WTC11 (cell line): ENCODE data around the gene ZNF782. TPM values are rescaled to one million over a fixed set of nuclear protein-coding genes. Genes with fewer than 3 reads are reported as not detected.

Source experiments
- ATAC-seq: fragments of 200-7000 bp; cut with Tn5 transposase; 2 replicates; pipeline ENCODE4 v1.10.0; 2021; ENCODE audit warnings: mild to moderate bottlenecking, moderate library complexity
- CTCF ChIA-PET: fragments of 300-600 bp; sonication (Branson Sonifier 250); formaldehyde crosslinking; loops from one replicate; lab custom pipeline; 2021; ENCODE audit warnings: antibody characterized with exemption; lab: Charles Lee
- POLR2A ChIA-PET: fragments of 350-600 bp; sonication (Branson Sonifier 250); formaldehyde crosslinking; loops from one replicate; lab custom pipeline; 2021; ENCODE audit warnings: antibody characterized with exemption; lab: Charles Lee
- DNase-seq: peaks from one replicate; pipeline ENCODE4 v3.0.0; 2021; ENCODE audit warnings: low spot score
- H3K27ac Mint-ChIP-seq: 2 replicates; pipeline ENCODE4 v1.8.0; 2021; ENCODE audit warnings: mixed read lengths
- H3K27me3 Mint-ChIP-seq: 2 replicates; pipeline ENCODE4 v1.8.0; 2021; ENCODE audit warnings: low read depth, mild to moderate bottlenecking, moderate library complexity, mixed read lengths
- H3K36me3 Mint-ChIP-seq: 2 replicates; pipeline ENCODE4 v1.8.0; 2021; ENCODE audit warnings: mixed read lengths
- H3K4me1 Mint-ChIP-seq: 2 replicates; pipeline ENCODE4 v1.8.0; 2022; ENCODE audit warnings: mixed read lengths
- H3K4me3 Mint-ChIP-seq: 2 replicates; pipeline ENCODE4 v1.8.0; 2021; ENCODE audit warnings: mild to moderate bottlenecking, moderate library complexity, mixed read lengths
- H3K9me3 Mint-ChIP-seq: 2 replicates; pipeline ENCODE4 v1.8.0; 2021; ENCODE audit warnings: mixed read lengths
- ATF1 ChIP-seq: sonication (generic); formaldehyde crosslinking; IDR thresholded peaks from 2 replicates; pipeline ENCODE4 v1.8.1; 2023; ENCODE audit warnings: mild to moderate bottlenecking, moderate library complexity, missing genetic modification reagents
- JAZF1 ChIP-seq: fragments of 250-450 bp; sonication (Bioruptor Pico); IDR thresholded peaks from 2 replicates; pipeline ENCODE4 v1.9.0; 2021; ENCODE audit warnings: moderate library complexity, mild to moderate bottlenecking, inconsistent platforms
- NR3C1 ChIP-seq: sonication (generic); formaldehyde crosslinking; conservative IDR thresholded peaks from 2 replicates; pipeline ENCODE4 v1.8.1; 2023; ENCODE audit warnings: low read depth, mild to moderate bottlenecking, missing genetic modification reagents
- PRDM15 ChIP-seq: sonication (generic); formaldehyde crosslinking; IDR thresholded peaks from 2 replicates; pipeline ENCODE4 v1.8.0; 2022; ENCODE audit warnings: missing genetic modification reagents
- SMAD3 ChIP-seq: sonication (generic); formaldehyde crosslinking; IDR thresholded peaks from 2 replicates; pipeline ENCODE4 v1.8.0; 2022; ENCODE audit warnings: missing genetic modification reagents, mild to moderate bottlenecking, borderline replicate concordance
- TEAD1 ChIP-seq: sonication (generic); formaldehyde crosslinking; IDR thresholded peaks from 2 replicates; pipeline ENCODE4 v1.8.0; 2022; ENCODE audit warnings: mild to moderate bottlenecking, missing genetic modification reagents
- ZNF232 ChIP-seq: sonication (generic); formaldehyde crosslinking; IDR thresholded peaks from 2 replicates; pipeline ENCODE4 v1.8.0; 2022; ENCODE audit warnings: mild to moderate bottlenecking, missing genetic modification reagents
- ZNF317 ChIP-seq: sonication (generic); formaldehyde crosslinking; IDR thresholded peaks from 2 replicates; pipeline ENCODE4 v1.8.1; 2023; ENCODE audit warnings: low read depth, mild to moderate bottlenecking, moderate library complexity, missing genetic modification reagents, borderline replicate concordance
- total RNA-seq: library from RNA; stranded (reverse); gene quantifications from 3 replicates; pipeline ENCODE4 v1.2.3, GENCODE V29; 2021

Gene ZNF782
- total RNA-seq, 1 experiment from 2014 or later, result 6.2 TPM

GRCh38 chr9:96771124-96771523, 83.2 kb downstream of the ZNF782 start (continued):
- TF ChIP-seq ATF1 (CRISPR knock-in tag), result no peak
- no peak for TF ChIP-seq PRDM15 (CRISPR knock-in tag)
- TF ChIP-seq ZNF317 (CRISPR knock-in tag), result no peak
- TF ChIP-seq NR3C1, result no peak
- TF ChIP-seq JAZF1 (CRISPR knock-in tag), result no peak

- Mint-ChIP-seq H3K27me3 (no peaks in the 10 kb centered on the region), H3K9me3 (peaks cover 63% of the 10 kb centered on the region), H3K36me3 (peaks cover 93% of the 10 kb centered on the region), H3K27ac (no peak overlapping the region), H3K4me1 (no peaks in the 10 kb centered on the region), H3K4me3 (no peak overlapping the region)
- ChIA-PET CTCF (no interaction called here), POLR2A (no interaction called here)
- ATAC-seq (no peak), DNase-seq (no peak)
- TF ChIP-seq ZNF232, result no peak
- no peak for TF ChIP-seq TEAD1
- TF ChIP-seq JAZF1 (CRISPR knock-in tag), result no peak
- TF ChIP-seq SMAD3, result no peak
These were observed 84.3 kb downstream of the ZNF782 start for GRCh38 chr9:96769989-96770388.

Other genes starting within 250 kb of the ZNF782 start
- gene CDC14B, start 234.7 kb downstream of the ZNF782 start, total RNA-seq, result 57.1 to 61.7 TPM (median 58.5 TPM) in 3 replicates
- 5.5 to 7.5 TPM (median 6.5 TPM) in 3 replicates for gene PRXL2C, start 199.2 kb downstream of the ZNF782 start, total RNA-seq
- 11.7 to 13.7 TPM (median 13.6 TPM) in 3 replicates for gene ZNF510, start 76.4 kb downstream of the ZNF782 start, total RNA-seq
- gene NUTM2G, start 74.3 kb upstream of the ZNF782 start, total RNA-seq, result 0.14 to 0.50 TPM (median 0.27 TPM) in 3 replicates
- gene CTSV, start 184.6 kb upstream of the ZNF782 start, total RNA-seq, result 61.3 to 68.4 TPM (median 64.5 TPM) in 3 replicates